Neural progenitor cell (in vitro differentiated cells): Measurements from ENCODE around the gene C1QB. TPM values are rescaled to one million over a fixed set of nuclear protein-coding genes. Genes with fewer than 3 reads are reported as not detected.

Experiments
- DNase-seq: peaks from one replicate; pipeline ENCODE4 v3.0.0-alpha.2; 2016; ENCODE audit warnings: low spot score
- H2AFZ ChIP-seq: fragments of 200-600 bp; sonication (generic); replicated peaks from 2 replicates; pipeline ENCODE4 v1.6.1; 2016; ENCODE audit warnings: antibody characterized with exemption
- H3F3A ChIP-seq: fragments of 200-600 bp; sonication (generic); 2 replicates; pipeline ENCODE4 v1.6.1; 2016; ENCODE audit warnings: antibody characterized with exemption, low read depth
- H3K27ac ChIP-seq: fragments of 200-600 bp; sonication (generic); 2 replicates; pipeline ENCODE4 v1.5.1; 2016; ENCODE audit warnings: mild to moderate bottlenecking
- H3K27me3 ChIP-seq: fragments of 200-600 bp; sonication (generic); 2 replicates; pipeline ENCODE4 v1.6.1; 2016; ENCODE audit warnings: mild to moderate bottlenecking, moderate library complexity
- H3K36me3 ChIP-seq: fragments of 200-600 bp; sonication (generic); 2 replicates; pipeline ENCODE4 v1.5.1; 2016
- H3K4me1 ChIP-seq: fragments of 200-600 bp; sonication (generic); 2 replicates; pipeline ENCODE4 v1.6.1; 2016; ENCODE audit warnings: mixed run types
- H3K4me2 ChIP-seq: fragments of 200-600 bp; sonication (generic); 2 replicates; pipeline ENCODE4 v1.6.1; 2016
- H3K4me3 ChIP-seq: fragments of 200-600 bp; sonication (generic); 2 replicates; pipeline ENCODE4 v1.5.1; 2016
- H3K79me2 ChIP-seq: fragments of 200-600 bp; sonication (generic); 2 replicates; pipeline ENCODE4 v1.6.1; 2016; ENCODE audit warnings: low read depth
- H3K9ac ChIP-seq: fragments of 200-600 bp; sonication (generic); 2 replicates; pipeline ENCODE4 v1.6.1; 2016
- H3K9me3 ChIP-seq: fragments of 200-600 bp; sonication (generic); 2 replicates; pipeline ENCODE4 v1.5.1; 2016; ENCODE audit warnings: low read depth
- H4K20me1 ChIP-seq: fragments of 200-600 bp; sonication (generic); 2 replicates; pipeline ENCODE4 v1.6.1; 2016; ENCODE audit warnings: low read depth
- H3K27ac Mint-ChIP-seq: 3 replicates; pipeline ENCODE4 v1.8.0; 2021; ENCODE audit warnings: mixed read lengths
- H3K27me3 Mint-ChIP-seq: 2 replicates; pipeline ENCODE4 v1.8.0; 2022; ENCODE audit warnings: low read depth, mild to moderate bottlenecking, inconsistent platforms, moderate library complexity, mixed read lengths; ENCODE audit not compliant: insufficient read depth
- H3K36me3 Mint-ChIP-seq: 3 replicates; pipeline ENCODE4 v1.8.0; 2021; ENCODE audit warnings: mixed read lengths
- H3K4me1 Mint-ChIP-seq: 3 replicates; pipeline ENCODE4 v1.8.0; 2021; ENCODE audit warnings: mixed read lengths
- H3K4me3 Mint-ChIP-seq: 3 replicates; pipeline ENCODE4 v1.8.0; 2021; ENCODE audit warnings: mild to moderate bottlenecking, moderate library complexity, mixed read lengths
- H3K9me3 Mint-ChIP-seq: 3 replicates; pipeline ENCODE4 v1.8.0; 2020; ENCODE audit warnings: mixed read lengths
- CTCF ChIP-seq: fragments of 200-600 bp; sonication (generic); IDR thresholded peaks from 2 replicates; pipeline ENCODE4 v1.5.1; 2017; ENCODE audit warnings: antibody characterized with exemption, mild to moderate bottlenecking
- EZH2 ChIP-seq: fragments of 200-600 bp; sonication (generic); IDR thresholded peaks from 2 replicates; pipeline ENCODE4 v1.6.1; 2017; ENCODE audit warnings: antibody characterized with exemption, mild to moderate bottlenecking, moderate library complexity
- EZH2phosphoT487 ChIP-seq: fragments of 200-600 bp; sonication (generic); IDR thresholded peaks from 2 replicates; pipeline ENCODE4 v1.6.1; 2017; ENCODE audit warnings: antibody characterized with exemption
- total RNA-seq: library from RNA; depleted of rRNA; stranded (reverse); fragments of >200 nt; gene quantifications from 2 replicates; pipeline ENCODE4 v1.2.3, GENCODE V29; 2015; ENCODE audit warnings: low replicate concordance

The C1QB gene
- total RNA-seq, 1 donor from 2014 or later = not detected

DNA sequence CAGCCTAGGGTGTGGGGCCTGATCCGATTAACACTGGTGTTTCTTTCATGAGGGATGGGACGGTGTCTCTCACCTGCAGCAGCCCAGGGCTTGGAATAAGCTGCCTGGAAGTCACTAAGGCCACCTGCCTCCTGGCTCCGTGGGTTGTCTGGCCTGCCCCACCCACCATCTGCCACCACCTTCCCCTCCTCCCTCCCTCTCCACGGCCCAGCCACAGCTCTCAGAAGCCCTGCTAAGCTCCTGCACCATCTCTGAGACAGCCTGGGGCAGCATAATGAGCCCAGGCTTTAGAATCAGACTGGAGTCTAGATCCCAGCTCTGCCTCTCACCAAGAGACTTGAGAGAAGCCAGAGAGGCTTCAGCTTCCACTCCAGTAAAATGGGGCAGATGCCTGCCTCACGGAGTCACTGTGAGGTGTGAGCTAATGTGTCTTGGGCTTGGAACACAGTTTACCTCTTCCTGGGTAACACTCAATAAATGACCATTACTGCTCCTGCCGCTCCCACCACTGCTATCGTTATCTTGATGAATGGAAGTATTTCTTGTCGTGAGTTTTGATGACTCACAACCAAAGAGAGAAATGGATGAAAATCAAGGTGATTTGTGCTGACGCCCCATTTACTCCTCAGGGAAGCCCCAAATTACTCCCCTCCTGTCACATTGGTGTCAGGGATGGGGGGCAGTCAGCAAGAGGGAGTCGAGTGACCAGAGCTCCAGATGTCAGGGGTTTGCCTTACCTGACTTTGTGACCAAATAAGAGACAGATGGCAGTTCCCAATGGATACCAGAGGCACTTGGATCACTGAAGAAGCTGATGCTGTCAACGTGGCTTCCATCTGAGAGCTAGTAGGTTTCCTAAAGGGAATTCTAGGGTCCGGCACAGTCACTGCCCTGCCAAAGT, 40.1 kb upstream of the C1QB start:
- Histone ChIP-seq H3K27ac (no peak overlapping the region), H3K27me3 (peaks cover 63% of the 10 kb centered on the region), H4K20me1 (peaks cover 47% of the 10 kb centered on the region), H3K36me3 (no peaks in the 10 kb centered on the region), H3K9me3 (no peaks in the 10 kb centered on the region), H3K4me1 (no peaks in the 10 kb centered on the region), H3K9ac (no peak overlapping the region), H3K4me3 (no peak overlapping the region), H2AFZ (no peak overlapping the region), H3K79me2 (no peaks in the 10 kb centered on the region), H3K4me2 (no peak overlapping the region), H3F3A (no peaks in the 10 kb centered on the region)
- H3K4me1 Mint-ChIP-seq = no peaks in the 10 kb centered on the region
- H3K4me3 Mint-ChIP-seq = peak overlapping the region; percentile 38
- no peak overlapping the region for H3K27ac Mint-ChIP-seq
- no peak for DNase-seq
- no peaks in the 10 kb centered on the region for H3K9me3 Mint-ChIP-seq
- no peaks in the 10 kb centered on the region for H3K36me3 Mint-ChIP-seq
- H3K27me3 Mint-ChIP-seq = peaks cover 47% of the 10 kb centered on the region
- TF ChIP-seq EZH2 (no peak), EZH2phosphoT487 (no peak), CTCF (no peak)

DNA sequence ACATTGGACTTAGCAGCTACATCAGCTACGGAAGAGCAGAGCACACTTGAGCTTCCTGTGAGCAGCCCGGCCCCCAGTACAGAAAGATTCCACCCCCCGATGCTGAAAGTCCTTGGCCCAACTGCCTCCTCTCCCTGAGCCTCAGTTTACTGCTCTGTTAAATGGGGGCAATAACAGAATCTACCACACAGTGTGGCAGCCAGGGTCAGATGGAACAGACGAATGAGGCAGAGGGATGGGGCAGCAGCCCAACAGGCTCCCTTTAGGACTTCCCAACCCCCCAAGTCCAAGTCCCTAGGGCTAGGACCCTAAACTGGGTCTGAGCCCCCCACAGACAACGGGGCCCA, 39.5 kb upstream of the C1QB start:
- H3K27ac ChIP-seq = no peak overlapping the region
- Mint-ChIP-seq H3K36me3 (no peaks in the 10 kb centered on the region), H3K27me3 (peaks cover 42% of the 10 kb centered on the region), H3K4me1 (no peaks in the 10 kb centered on the region), H3K4me3 (peak overlapping the region; percentile 38), H3K27ac (no peak overlapping the region), H3K9me3 (no peaks in the 10 kb centered on the region)
- H3K9ac ChIP-seq = no peak overlapping the region
- no peak overlapping the region for H2AFZ ChIP-seq
- H3K4me3 ChIP-seq = no peak overlapping the region
- H3K27me3 ChIP-seq = peaks cover 57% of the 10 kb centered on the region
- TF ChIP-seq EZH2 = no peak
- TF ChIP-seq EZH2phosphoT487 = no peak
- no peak for TF ChIP-seq CTCF
- no peaks in the 10 kb centered on the region for H3K79me2 ChIP-seq
- no peak overlapping the region for H3K4me2 ChIP-seq
- H4K20me1 ChIP-seq = peaks cover 42% of the 10 kb centered on the region
- H3F3A ChIP-seq = no peaks in the 10 kb centered on the region
- H3K9me3 ChIP-seq = no peaks in the 10 kb centered on the region
- H3K36me3 ChIP-seq = no peaks in the 10 kb centered on the region
- DNase-seq = no peak
- no peaks in the 10 kb centered on the region for H3K4me1 ChIP-seq

- Histone ChIP-seq H3F3A (no peaks in the 10 kb centered on the region), H3K4me3 (no peak overlapping the region), H3K27me3 (peaks cover 53% of the 10 kb centered on the region), H3K9me3 (no peaks in the 10 kb centered on the region), H3K27ac (no peak overlapping the region), H3K4me1 (no peaks in the 10 kb centered on the region), H3K4me2 (no peak overlapping the region), H3K79me2 (no peaks in the 10 kb centered on the region), H3K9ac (no peak overlapping the region), H4K20me1 (peaks cover 38% of the 10 kb centered on the region), H3K36me3 (no peaks in the 10 kb centered on the region), H2AFZ (no peak overlapping the region)
- Mint-ChIP-seq H3K27ac (no peak overlapping the region), H3K9me3 (no peaks in the 10 kb centered on the region), H3K27me3 (peaks cover 41% of the 10 kb centered on the region), H3K36me3 (no peaks in the 10 kb centered on the region), H3K4me1 (no peaks in the 10 kb centered on the region), H3K4me3 (no peak overlapping the region)
- no peak for DNase-seq
- TF ChIP-seq CTCF = no peak
- no peak for TF ChIP-seq EZH2phosphoT487
- TF ChIP-seq EZH2 = no peak
These were observed 39.1 kb upstream of the C1QB start for GRCh38 chr1:22613951-22614350.
